22Rv1 (cell line): ENCODE data around the gene HOXC12.

Source experiments
- H3K27ac ChIP-seq: fragments of 450-650 bp; 2 replicates; pipeline ENCODE4 v1.5.1; 2017
- CTCF ChIP-seq: fragments of 450-650 bp; IDR thresholded peaks from 2 replicates; pipeline ENCODE4 v1.5.1; 2017; ENCODE audit warnings: mild to moderate bottlenecking
- ZFX ChIP-seq: fragments of 450-650 bp; IDR thresholded peaks from 2 replicates; pipeline ENCODE4 v1.6.1; 2017; ENCODE audit warnings: antibody characterized with exemption, borderline replicate concordance

HOXC12 gene

GRCh38 chr12:53963005-53963404, 8.3 kb downstream of the HOXC12 start:
- H3K27ac ChIP-seq: no peak overlapping the region
- no peak for TF ChIP-seq ZFX
- no peak for TF ChIP-seq CTCF

DNA sequence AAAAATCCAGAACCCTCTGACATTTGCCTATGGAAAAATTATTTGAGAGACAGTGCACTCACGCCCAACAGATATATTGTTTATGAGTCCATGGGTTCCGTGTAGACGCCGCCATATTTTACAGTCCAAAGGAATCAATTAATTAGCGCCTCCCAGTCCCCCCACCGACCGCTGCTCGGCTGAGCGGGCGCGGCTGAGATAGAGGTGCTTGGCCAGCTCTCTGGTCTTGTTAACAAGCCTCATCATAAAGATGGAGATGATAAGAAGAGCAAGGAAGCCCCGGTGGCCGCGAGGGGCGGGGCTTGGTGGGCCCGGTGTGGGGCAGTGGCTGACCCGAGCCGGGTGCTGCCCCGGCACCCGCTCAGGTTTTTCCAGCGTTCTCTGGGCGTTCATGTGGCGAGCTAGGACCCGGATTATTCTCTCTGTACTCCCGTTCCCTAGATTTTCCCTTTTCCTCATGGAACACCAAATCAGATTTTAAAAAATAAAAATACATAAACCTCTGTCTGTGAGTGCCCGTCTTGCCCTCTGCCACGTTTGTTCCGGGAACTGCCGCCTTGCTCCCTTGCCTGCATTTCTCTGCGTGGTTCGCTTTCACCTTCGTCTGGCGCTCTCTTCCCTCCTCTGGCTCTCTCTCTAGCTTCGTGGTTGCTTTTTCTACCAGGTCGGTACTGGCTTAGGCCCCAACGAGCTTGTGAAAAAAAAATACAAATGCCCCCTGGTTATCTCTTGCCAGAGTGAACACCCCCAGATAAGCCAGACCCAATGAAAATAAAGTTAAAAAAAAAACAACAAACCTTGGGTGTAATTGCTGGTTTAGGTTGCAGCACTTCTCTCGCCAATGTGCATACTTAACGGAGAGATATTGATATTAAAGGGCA, 9.0 kb downstream of the HOXC12 start:
- no peak for TF ChIP-seq ZFX
- no peak for TF ChIP-seq CTCF
- no peak overlapping the region for H3K27ac ChIP-seq

- TF ChIP-seq ZFX (no peak), CTCF (no peak)
Observed at GRCh38 chr12:53964315-53964713, 9.6 kb downstream of the HOXC12 start.

GRCh38 chr12:53965281-53966084, 10.8 kb downstream of the HOXC12 start:
- TF ChIP-seq CTCF: no peak
- no peak for TF ChIP-seq ZFX
- H3K27ac ChIP-seq: no peak overlapping the region

More at GRCh38 chr12:53964315-53964713, 9.6 kb downstream of the HOXC12 start:
- H3K27ac ChIP-seq: no peak overlapping the region

- TF ChIP-seq ZFX: no peak
- no peak for TF ChIP-seq CTCF
- no peak overlapping the region for H3K27ac ChIP-seq
Observed at GRCh38 chr12:53966085-53966384, 11.3 kb downstream of the HOXC12 start.

- TF ChIP-seq ZFX (no peak), CTCF (no peak)
Observed at GRCh38 chr12:53966385-53967133, 11.9 kb downstream of the HOXC12 start.

More at GRCh38 chr12:53966385-53967133, 11.9 kb downstream of the HOXC12 start:
- no peak overlapping the region for H3K27ac ChIP-seq
